ENCODE data around the gene ANKFN1.

Gene ANKFN1

GRCh38 chr17:56144223-56144622 is 9.1 kb upstream of the ANKFN1 start:
- no peak for DNase-seq

- no peak for DNase-seq
Observed at GRCh38 chr17:56146534-56146933, 6.7 kb upstream of the ANKFN1 start.

- DNase-seq, result no peak
Observed at GRCh38 chr17:56148333-56148732, 4.9 kb upstream of the ANKFN1 start.

GRCh38 chr17:56149266-56150036 is 3.8 kb upstream of the ANKFN1 start:
- no peak for DNase-seq

- no peak for DNase-seq
Observed at GRCh38 chr17:56150649-56151048, 2.6 kb upstream of the ANKFN1 start.

- no peak for DNase-seq
Observed at GRCh38 chr17:56157845-56158244, 4.6 kb downstream of the ANKFN1 start.

GRCh38 chr17:56158344-56158743 is 5.1 kb downstream of the ANKFN1 start:
- DNase-seq, result no peak

GRCh38 chr17:56158915-56159825 is 5.9 kb downstream of the ANKFN1 start:
- DNase-seq, result no peak

GRCh38 chr17:56159826-56160380 is 6.6 kb downstream of the ANKFN1 start:
- DNase-seq, result no peak

- no peak for DNase-seq
Observed at GRCh38 chr17:56160422-56160821, 7.1 kb downstream of the ANKFN1 start.

GRCh38 chr17:56165072-56165641 is 11.9 kb downstream of the ANKFN1 start:
- DNase-seq, result no peak

GRCh38 chr17:56167491-56167890 is 14.2 kb downstream of the ANKFN1 start:
- no peak for DNase-seq

GRCh38 chr17:56169621-56170020 is 16.3 kb downstream of the ANKFN1 start:
- no peak for DNase-seq

GRCh38 chr17:56171186-56171959 is 18.1 kb downstream of the ANKFN1 start:
- DNase-seq, result peak in 1 of 14 donors; percentile 31

GRCh38 chr17:56172517-56172982 is 19.3 kb downstream of the ANKFN1 start:
- peak in 4 of 14 donors; percentile 12 to 55 (median 30) for DNase-seq

GRCh38 chr17:56173026-56173425 is 19.8 kb downstream of the ANKFN1 start:
- peak in 1 of 14 donors; percentile 13 for DNase-seq

GRCh38 chr17:56173958-56174835 is 20.9 kb downstream of the ANKFN1 start:
- DNase-seq, result peak in 1 of 14 donors; percentile 5

- no peak for DNase-seq
Observed at GRCh38 chr17:56175299-56175955, 22.2 kb downstream of the ANKFN1 start.

- DNase-seq, result no peak
Observed at GRCh38 chr17:56176091-56176490, 22.8 kb downstream of the ANKFN1 start.

GRCh38 chr17:56177361-56177760 is 24.1 kb downstream of the ANKFN1 start:
- no peak for DNase-seq

Data from C1 segment of cervical spinal cord (tissue), 14 donors.